A549 (cell line): Measurements from ENCODE around the gene SALL3. TPM values are rescaled to one million over a fixed set of nuclear protein-coding genes. Genes with fewer than 3 reads are reported as not detected.

Source experiments
- ATAC-seq, 2 experiments: fragments of 200-7000 bp in 1 of 2; fragments of >200 bp in 1 of 2; cut with Nextera tagmentation in 1 of 2; cut with Tn5 transposase in 1 of 2; 3 replicates each; pipeline versions ENCODE4 v1.8.0 to v1.9.1; 2018 to 2020; ENCODE audit warnings: mild to moderate bottlenecking in 1 of 2, moderate library complexity in 1 of 2
- CTCF ChIA-PET: fragments of 300-600 bp; sonication (Branson Sonifier 250); formaldehyde crosslinking; extraction: SDS; loops from one replicate; lab custom pipeline; 2021; ENCODE audit warnings: antibody characterized with exemption, inconsistent platforms; lab: Yijun Ruan, JAX
- POLR2A ChIA-PET: fragments of 350-600 bp; formaldehyde crosslinking; extraction: SDS; loops from one replicate; lab custom pipeline; 2021; ENCODE audit warnings: antibody characterized with exemption, inconsistent platforms; lab: Yijun Ruan, JAX
- DNase-seq, 2 experiments: peaks; one replicate each; pipeline versions ENCODE4 v3.0.0 to v3.0.0-alpha.2; 2011 to 2016; ENCODE audit warnings: low read depth in 1 of 2, low spot score in 1 of 2
- FAIRE-seq: peaks from 2 replicates; lab custom pipeline; 2011; peaks lifted over from hg19 to GRCh38; lab: Jason Lieb, UNC
- H3K27ac ChIP-seq, 2 experiments: fragments of >200 bp; sonication (Bioruptor Twin); formaldehyde crosslinking; 3 replicates each; pipeline ENCODE4 v1.5.1; 2016 to 2017
- H3K4me1 ChIP-seq: fragments of >200 bp; sonication (Bioruptor Twin); formaldehyde crosslinking; 3 replicates; pipeline ENCODE4 v1.6.1; 2016
- H3K4me2 ChIP-seq: fragments of >200 bp; sonication (Bioruptor Twin); formaldehyde crosslinking; 3 replicates; pipeline ENCODE4 v1.6.1; 2016
- H3K4me3 ChIP-seq: fragments of >200 bp; sonication (Bioruptor Twin); formaldehyde crosslinking; 3 replicates; pipeline ENCODE4 v1.5.1; 2016
- H3K9me3 ChIP-seq: fragments of >200 bp; sonication (Bioruptor Twin); formaldehyde crosslinking; 3 replicates; pipeline ENCODE4 v1.6.1; 2016
- CEBPB ChIP-seq, 2 experiments: fragments of >200 bp in 1 of 2; sonication (Bioruptor Twin) in 1 of 2; formaldehyde crosslinking in 1 of 2; IDR thresholded peaks; 2 replicates each; pipeline ENCODE4 v1.6.1; 2012 to 2016
- CHD2 ChIP-seq: fragments of 150-350 bp; IDR thresholded peaks from 2 replicates; pipeline ENCODE4 v1.6.1; 2014; ENCODE audit warnings: low read length; ENCODE audit not compliant: partially characterized antibody
- E2F6 ChIP-seq: IDR thresholded peaks from 2 replicates; pipeline ENCODE4 v1.6.1; 2012; ENCODE audit warnings: low read depth, borderline replicate concordance
- EHF ChIP-seq: fragments of 250-450 bp; sonication (Bioruptor Pico); IDR thresholded peaks from 2 replicates; pipeline ENCODE4 v1.5.0; 2020; ENCODE audit warnings: mild to moderate bottlenecking
- EP300 ChIP-seq, 2 experiments: fragments of >200 bp; sonication (Bioruptor Twin); formaldehyde crosslinking; IDR thresholded peaks; 2 replicates in 1 of 2; 3 replicates in 1 of 2; pipeline ENCODE4 v1.6.1; 2016 to 2017
- FOXS1 ChIP-seq: fragments of 250-450 bp; sonication (Bioruptor Pico); IDR thresholded peaks from 2 replicates; pipeline ENCODE4 v1.5.0; 2020; ENCODE audit warnings: mild to moderate bottlenecking, moderate library complexity
- HEYL ChIP-seq: fragments of 250-450 bp; sonication (Bioruptor Pico); IDR thresholded peaks from 2 replicates; pipeline ENCODE4 v1.8.0; 2021; ENCODE audit warnings: mild to moderate bottlenecking, moderate library complexity
- HOXA7 ChIP-seq: fragments of 250-450 bp; sonication (Bioruptor Pico); IDR thresholded peaks from 2 replicates; pipeline ENCODE4 v1.5.0; 2020; ENCODE audit warnings: mild to moderate bottlenecking, moderate library complexity
- HOXB5 ChIP-seq: fragments of 250-450 bp; sonication (Bioruptor Pico); IDR thresholded peaks from 2 replicates; pipeline ENCODE4 v1.5.0; 2020; ENCODE audit warnings: mild to moderate bottlenecking, moderate library complexity
- JUN ChIP-seq, 2 experiments: fragments of >200 bp; sonication (Bioruptor Twin); formaldehyde crosslinking; IDR thresholded peaks; 2 replicates in 1 of 2; 3 replicates in 1 of 2; pipeline ENCODE4 v1.6.1; 2016 to 2017
- JUNB ChIP-seq: fragments of >200 bp; sonication (Bioruptor Twin); formaldehyde crosslinking; IDR thresholded peaks from 2 replicates; pipeline ENCODE4 v1.6.1; 2016
- KDM5A ChIP-seq: fragments of 200-600 bp; sonication (generic); IDR thresholded peaks from 2 replicates; pipeline ENCODE4 v1.6.1; 2016; ENCODE audit warnings: antibody characterized with exemption, mild to moderate bottlenecking
- MAZ ChIP-seq: fragments of 150-350 bp; IDR thresholded peaks from 2 replicates; pipeline ENCODE4 v1.6.1; 2014; ENCODE audit warnings: antibody characterized with exemption, low read depth, low read length, borderline replicate concordance
- POLR2AphosphoS2 ChIP-seq: conservative IDR thresholded peaks from 2 replicates; pipeline ENCODE4 v1.6.1; 2012; ENCODE audit warnings: low read length, improper control_type of control experiment, inconsistent platforms
- REST ChIP-seq: fragments of 200-600 bp; sonication (generic); IDR thresholded peaks from 2 replicates; pipeline ENCODE4 v1.6.1; 2016; ENCODE audit warnings: antibody characterized with exemption, mild to moderate bottlenecking, moderate library complexity
- RFX5 ChIP-seq: fragments of 450-650 bp; IDR thresholded peaks from 2 replicates; pipeline ENCODE4 v1.7.1; 2014; ENCODE audit warnings: antibody characterized with exemption, mild to moderate bottlenecking, moderate library complexity
- RNF2 ChIP-seq: fragments of 200-600 bp; sonication (generic); IDR thresholded peaks from 2 replicates; pipeline ENCODE4 v1.6.1; 2016; ENCODE audit warnings: low read depth, mild to moderate bottlenecking, antibody characterized with exemption, moderate library complexity, borderline replicate concordance
- SMC3 ChIP-seq: fragments of >200 bp; sonication (Bioruptor Twin); formaldehyde crosslinking; IDR thresholded peaks from 3 replicates; pipeline ENCODE4 v1.6.1; 2018; ENCODE audit warnings: inconsistent platforms
- TFCP2L1 ChIP-seq: fragments of 250-450 bp; sonication (Bioruptor Pico); IDR thresholded peaks from 2 replicates; pipeline ENCODE4 v1.5.0; 2021; ENCODE audit warnings: mild to moderate bottlenecking
- TP53 ChIP-seq: fragments of 250-450 bp; sonication (Bioruptor Pico); IDR thresholded peaks from 2 replicates; pipeline ENCODE4 v1.5.0; 2021; ENCODE audit warnings: mild to moderate bottlenecking, moderate library complexity
- WGBS: methylation state at CpG from one replicate; pipeline ENCODE4 v1.1.6; 2017; ENCODE audit errors: missing lambda C conversion rate; 5-methylcytosine and 5-hydroxymethylcytosine counted together
- polyA plus RNA-seq, 4 experiments: library from polyadenylated mRNA; depleted of rRNA in 3 of 4; stranded (reverse); fragments of >200 nt; fragmentation: RNase III in 1 of 4; extraction: RNeasy Plus Mini Kit Qiagen cat#74134 plus additional on column Dnase treatment in 1 of 4; gene quantifications; 2 replicates in 3 of 4; 3 replicates in 1 of 4; pipeline ENCODE4 v1.2.3, GENCODE V29; 2011 to 2017
- TF ChIP-seq, protein P1 (sequence below): fragments of 250-450 bp; sonication (Bioruptor Pico); IDR thresholded peaks from 2 replicates; pipeline ENCODE4 v1.5.0; 2021; ENCODE audit warnings: mild to moderate bottlenecking, moderate library complexity, borderline replicate concordance
- TF ChIP-seq, protein P2 (sequence below): fragments of 250-450 bp; sonication (Bioruptor Pico); IDR thresholded peaks from 2 replicates; pipeline ENCODE4 v1.5.0; 2020; ENCODE audit warnings: low read depth, mild to moderate bottlenecking, moderate library complexity
- TF ChIP-seq, protein P3 (sequence below): fragments of >200 bp; sonication (Bioruptor Twin); formaldehyde crosslinking; IDR thresholded peaks from 3 replicates; pipeline ENCODE4 v1.5.1; 2016

The SALL3 gene
- polyA plus RNA-seq, 2 of the 4 experiments (the other 2 are of a cell fraction), result not detected

- CTCF ChIA-PET, result no interaction called here
- FAIRE-seq, result no peak
- TF ChIP-seq JUNB, result no peak
- no peak for TF ChIP-seq E2F6
- TF ChIP-seq, protein P1, sequence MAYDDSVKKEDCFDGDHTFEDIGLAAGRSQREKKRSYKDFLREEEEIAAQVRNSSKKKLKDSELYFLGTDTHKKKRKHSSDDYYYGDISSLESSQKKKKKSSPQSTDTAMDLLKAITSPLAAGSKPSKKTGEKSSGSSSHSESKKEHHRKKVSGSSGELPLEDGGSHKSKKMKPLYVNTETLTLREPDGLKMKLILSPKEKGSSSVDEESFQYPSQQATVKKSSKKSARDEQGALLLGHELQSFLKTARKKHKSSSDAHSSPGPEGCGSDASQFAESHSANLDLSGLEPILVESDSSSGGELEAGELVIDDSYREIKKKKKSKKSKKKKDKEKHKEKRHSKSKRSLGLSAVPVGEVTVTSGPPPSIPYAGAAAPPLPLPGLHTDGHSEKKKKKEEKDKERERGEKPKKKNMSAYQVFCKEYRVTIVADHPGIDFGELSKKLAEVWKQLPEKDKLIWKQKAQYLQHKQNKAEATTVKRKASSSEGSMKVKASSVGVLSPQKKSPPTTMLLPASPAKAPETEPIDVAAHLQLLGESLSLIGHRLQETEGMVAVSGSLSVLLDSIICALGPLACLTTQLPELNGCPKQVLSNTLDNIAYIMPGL (CRISPR knock-in tag), result no peak
- TF ChIP-seq SMC3, result no peak
- TF ChIP-seq KDM5A, result no peak
- no peak for TF ChIP-seq POLR2AphosphoS2
- TF ChIP-seq EP300 (IDR thresholded peaks at IDR 0.05), result no peak
- no peak for TF ChIP-seq MAZ
- no peak for ATAC-seq
- no peak for DNase-seq
- Histone ChIP-seq H3K4me2 (peak overlapping the region; percentile 30; the same call in 2 of the 3 replicates), H3K4me3 (no peak overlapping the region), H3K4me1 (no peaks in the 10 kb centered on the region), H3K27ac (no peak overlapping the region), H3K9me3 (no peaks in the 10 kb centered on the region)
- 26% methylated on average over 24 of the region's 77 CpGs for WGBS
- POLR2A ChIA-PET, result no interaction called here
Observed at GRCh38 chr18:78974115-78974761, 5.4 kb upstream of the SALL3 start.

- TF ChIP-seq POLR2AphosphoS2, result no peak
- TF ChIP-seq RNF2, result no peak
- no peak for TF ChIP-seq EHF (CRISPR knock-in tag)
- TF ChIP-seq TP53 (CRISPR knock-in tag), result no peak
- TF ChIP-seq JUN (IDR thresholded peaks at IDR 0.05), result no peak
- TF ChIP-seq RFX5, result no peak
- TF ChIP-seq HOXA7 (CRISPR knock-in tag), result no peak
- TF ChIP-seq FOXS1 (CRISPR knock-in tag), result no peak
- no peak for TF ChIP-seq REST
- TF ChIP-seq HEYL (CRISPR knock-in tag), result no peak
- TF ChIP-seq, protein P2, sequence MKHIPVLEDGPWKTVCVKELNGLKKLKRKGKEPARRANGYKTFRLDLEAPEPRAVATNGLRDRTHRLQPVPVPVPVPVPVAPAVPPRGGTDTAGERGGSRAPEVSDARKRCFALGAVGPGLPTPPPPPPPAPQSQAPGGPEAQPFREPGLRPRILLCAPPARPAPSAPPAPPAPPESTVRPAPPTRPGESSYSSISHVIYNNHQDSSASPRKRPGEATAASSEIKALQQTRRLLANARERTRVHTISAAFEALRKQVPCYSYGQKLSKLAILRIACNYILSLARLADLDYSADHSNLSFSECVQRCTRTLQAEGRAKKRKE (CRISPR knock-in tag), result no peak
- no peak for TF ChIP-seq MAZ
- TF ChIP-seq CEBPB (IDR thresholded peaks at IDR 0.05), result no peak
- TF ChIP-seq, protein P3, sequence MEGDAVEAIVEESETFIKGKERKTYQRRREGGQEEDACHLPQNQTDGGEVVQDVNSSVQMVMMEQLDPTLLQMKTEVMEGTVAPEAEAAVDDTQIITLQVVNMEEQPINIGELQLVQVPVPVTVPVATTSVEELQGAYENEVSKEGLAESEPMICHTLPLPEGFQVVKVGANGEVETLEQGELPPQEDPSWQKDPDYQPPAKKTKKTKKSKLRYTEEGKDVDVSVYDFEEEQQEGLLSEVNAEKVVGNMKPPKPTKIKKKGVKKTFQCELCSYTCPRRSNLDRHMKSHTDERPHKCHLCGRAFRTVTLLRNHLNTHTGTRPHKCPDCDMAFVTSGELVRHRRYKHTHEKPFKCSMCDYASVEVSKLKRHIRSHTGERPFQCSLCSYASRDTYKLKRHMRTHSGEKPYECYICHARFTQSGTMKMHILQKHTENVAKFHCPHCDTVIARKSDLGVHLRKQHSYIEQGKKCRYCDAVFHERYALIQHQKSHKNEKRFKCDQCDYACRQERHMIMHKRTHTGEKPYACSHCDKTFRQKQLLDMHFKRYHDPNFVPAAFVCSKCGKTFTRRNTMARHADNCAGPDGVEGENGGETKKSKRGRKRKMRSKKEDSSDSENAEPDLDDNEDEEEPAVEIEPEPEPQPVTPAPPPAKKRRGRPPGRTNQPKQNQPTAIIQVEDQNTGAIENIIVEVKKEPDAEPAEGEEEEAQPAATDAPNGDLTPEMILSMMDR, result no peak
- TF ChIP-seq CHD2, result no peak
- no peak for TF ChIP-seq TFCP2L1 (CRISPR knock-in tag)
- TF ChIP-seq HOXB5 (CRISPR knock-in tag), result no peak
- Histone ChIP-seq H3K4me1 (no peaks in the 10 kb centered on the region), H3K27ac (no peak overlapping the region), H3K4me3 (no peak overlapping the region), H3K4me2 (no peak overlapping the region), H3K9me3 (no peaks in the 10 kb centered on the region)
- WGBS, result 32% methylated on average over 10 of the region's 10 CpGs
- ChIA-PET POLR2A (no interaction called here), CTCF (interaction anchor here (0.7 kb wide), 1 partner anchor 10 kb away, joined by 3 read pairs; no protein-coding TSS in a partner anchor)
- ATAC-seq (no peak), DNase-seq (no peak), FAIRE-seq (no peak)
Observed at GRCh38 chr18:78975292-78975691, 4.3 kb upstream of the SALL3 start.
